Smooth muscle cell (in vitro differentiated cells): ENCODE measurements around the gene ASS1. TPM values are rescaled to one million over a fixed set of nuclear protein-coding genes. Genes with fewer than 3 reads are reported as not detected.

ENCODE experiments used
- DNase-seq: peaks from one replicate; lab custom pipeline; 2025; ENCODE audit not compliant: unreplicated experiment; lab: John Stamatoyannopoulos, UW
- H2AFZ ChIP-seq: fragments of 200-600 bp; sonication (generic); 2 replicates; pipeline ENCODE4 v1.6.0; 2016; ENCODE audit warnings: antibody characterized with exemption, low read depth, mild to moderate bottlenecking
- H3F3A ChIP-seq: fragments of 200-600 bp; sonication (generic); 2 replicates; pipeline ENCODE4 v1.6.0; 2017; ENCODE audit warnings: antibody characterized with exemption, low read depth
- H3K27ac ChIP-seq: fragments of 200-600 bp; sonication (generic); 2 replicates; pipeline ENCODE4 v1.5.1; 2016; ENCODE audit warnings: low read depth, mild to moderate bottlenecking
- H3K27me3 ChIP-seq: fragments of 200-600 bp; sonication (generic); 2 replicates; pipeline ENCODE4 v1.6.1; 2016; ENCODE audit warnings: low read depth, mild to moderate bottlenecking
- H3K36me3 ChIP-seq: fragments of 200-600 bp; sonication (generic); 2 replicates; pipeline ENCODE4 v1.5.1; 2016; ENCODE audit warnings: low read depth
- H3K4me1 ChIP-seq: fragments of 200-600 bp; sonication (generic); 2 replicates; pipeline ENCODE4 v1.5.1; 2016; ENCODE audit warnings: low read depth
- H3K4me2 ChIP-seq: fragments of 200-600 bp; sonication (generic); 2 replicates; pipeline ENCODE4 v1.6.0; 2016; ENCODE audit warnings: mild to moderate bottlenecking
- H3K4me3 ChIP-seq: fragments of 200-600 bp; sonication (generic); 2 replicates; pipeline ENCODE4 v1.5.1; 2016; ENCODE audit warnings: mild to moderate bottlenecking
- H3K79me2 ChIP-seq: fragments of 200-600 bp; sonication (generic); 2 replicates; pipeline ENCODE4 v1.6.0; 2016; ENCODE audit warnings: low read depth, mild to moderate bottlenecking
- H3K9ac ChIP-seq: fragments of 200-600 bp; sonication (generic); 2 replicates; pipeline ENCODE4 v1.6.0; 2016; ENCODE audit warnings: low read depth
- H3K9me3 ChIP-seq: fragments of 200-600 bp; sonication (generic); replicated peaks from 2 replicates; pipeline ENCODE4 v1.5.1; 2016; ENCODE audit warnings: low read depth
- H4K20me1 ChIP-seq: fragments of 200-600 bp; sonication (generic); 2 replicates; pipeline ENCODE4 v1.6.0; 2016; ENCODE audit warnings: low read depth
- WGBS: methylation state at CpG from one replicate; pipeline ENCODE4 v1.1.7; 2016; ENCODE audit warnings: low lambda C conversion rate; 5-methylcytosine and 5-hydroxymethylcytosine counted together
- polyA plus RNA-seq: library from polyadenylated mRNA; unstranded; fragments of >200 nt; fragmentation: Nextera tagmentation; extraction: Ambion mirVana; gene quantifications from 2 replicates; pipeline ENCODE4 v1.2.1, GENCODE V29; 2016
- total RNA-seq: library from RNA; depleted of rRNA; stranded (reverse); fragments of >200 nt; gene quantifications from 2 replicates; pipeline ENCODE4 v1.2.3, GENCODE V29; 2014
- TF ChIP-seq, protein P1 (sequence below): fragments of 200-600 bp; sonication (generic); IDR thresholded peaks from 2 replicates; pipeline ENCODE4 v1.5.1; 2017; ENCODE audit warnings: borderline replicate concordance, mild to moderate bottlenecking, antibody characterized with exemption; ENCODE audit not compliant: insufficient read depth, poor library complexity, severe bottlenecking

Gene ASS1
- total and polyA plus RNA-seq, 2 experiments from 2014 or later: 78.2 to 81.5 TPM

DNA sequence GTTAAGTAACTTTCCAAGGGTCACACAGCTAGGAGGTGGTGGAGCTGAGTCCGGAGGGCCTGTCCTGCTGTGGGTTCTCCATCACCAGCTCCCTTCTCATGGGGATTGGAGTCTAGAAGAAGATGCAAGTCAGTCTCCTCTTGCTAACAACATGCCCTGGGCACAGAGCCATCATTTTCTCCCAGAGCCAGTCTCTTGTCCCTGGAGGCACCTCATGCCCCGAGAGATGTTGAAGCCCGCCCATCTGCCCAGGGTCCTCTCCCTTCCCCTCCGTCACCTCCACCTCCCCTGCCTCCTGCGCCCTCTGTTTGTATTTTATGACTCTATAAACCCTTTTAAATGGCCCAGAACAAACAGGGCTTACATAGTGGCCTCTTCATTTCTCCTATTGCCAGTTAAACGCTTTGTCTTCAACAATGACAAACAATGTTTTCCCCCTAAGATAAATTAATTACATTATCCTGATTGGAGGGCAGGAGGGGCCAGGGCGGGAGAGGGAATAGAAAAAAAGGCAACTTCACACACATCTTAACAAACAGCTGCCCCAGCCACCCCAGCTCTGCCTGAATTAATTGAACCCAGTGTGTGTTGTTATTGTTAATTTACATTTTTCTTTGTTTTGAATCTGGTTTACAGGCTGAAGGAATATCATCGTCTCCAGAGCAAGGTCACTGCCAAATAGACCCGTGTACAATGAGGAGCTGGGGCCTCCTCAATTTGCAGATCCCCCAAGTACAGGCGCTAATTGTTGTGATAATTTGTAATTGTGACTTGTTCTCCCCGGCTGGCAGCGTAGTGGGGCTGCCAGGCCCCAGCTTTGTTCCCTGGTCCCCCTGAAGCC lies 55.8 kb downstream of the ASS1 start:
- H3F3A ChIP-seq: no peaks in the 10 kb centered on the region
- no peak overlapping the region for H3K27ac ChIP-seq
- no peaks in the 10 kb centered on the region for H3K9me3 ChIP-seq
- H3K36me3 ChIP-seq: no peaks in the 10 kb centered on the region
- WGBS: 89% methylated on average over 12 of the region's 12 CpGs
- TF ChIP-seq, protein P1, sequence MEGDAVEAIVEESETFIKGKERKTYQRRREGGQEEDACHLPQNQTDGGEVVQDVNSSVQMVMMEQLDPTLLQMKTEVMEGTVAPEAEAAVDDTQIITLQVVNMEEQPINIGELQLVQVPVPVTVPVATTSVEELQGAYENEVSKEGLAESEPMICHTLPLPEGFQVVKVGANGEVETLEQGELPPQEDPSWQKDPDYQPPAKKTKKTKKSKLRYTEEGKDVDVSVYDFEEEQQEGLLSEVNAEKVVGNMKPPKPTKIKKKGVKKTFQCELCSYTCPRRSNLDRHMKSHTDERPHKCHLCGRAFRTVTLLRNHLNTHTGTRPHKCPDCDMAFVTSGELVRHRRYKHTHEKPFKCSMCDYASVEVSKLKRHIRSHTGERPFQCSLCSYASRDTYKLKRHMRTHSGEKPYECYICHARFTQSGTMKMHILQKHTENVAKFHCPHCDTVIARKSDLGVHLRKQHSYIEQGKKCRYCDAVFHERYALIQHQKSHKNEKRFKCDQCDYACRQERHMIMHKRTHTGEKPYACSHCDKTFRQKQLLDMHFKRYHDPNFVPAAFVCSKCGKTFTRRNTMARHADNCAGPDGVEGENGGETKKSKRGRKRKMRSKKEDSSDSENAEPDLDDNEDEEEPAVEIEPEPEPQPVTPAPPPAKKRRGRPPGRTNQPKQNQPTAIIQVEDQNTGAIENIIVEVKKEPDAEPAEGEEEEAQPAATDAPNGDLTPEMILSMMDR: no peak
- H3K4me2 ChIP-seq: no peak overlapping the region
- H3K4me1 ChIP-seq: no peaks in the 10 kb centered on the region
- no peak overlapping the region for H3K4me3 ChIP-seq
- no peak overlapping the region for H3K9ac ChIP-seq
- no peaks in the 10 kb centered on the region for H4K20me1 ChIP-seq
- no peak for DNase-seq
- no peak overlapping the region for H2AFZ ChIP-seq
- no peaks in the 10 kb centered on the region for H3K27me3 ChIP-seq
- H3K79me2 ChIP-seq: no peaks in the 10 kb centered on the region

DNA sequence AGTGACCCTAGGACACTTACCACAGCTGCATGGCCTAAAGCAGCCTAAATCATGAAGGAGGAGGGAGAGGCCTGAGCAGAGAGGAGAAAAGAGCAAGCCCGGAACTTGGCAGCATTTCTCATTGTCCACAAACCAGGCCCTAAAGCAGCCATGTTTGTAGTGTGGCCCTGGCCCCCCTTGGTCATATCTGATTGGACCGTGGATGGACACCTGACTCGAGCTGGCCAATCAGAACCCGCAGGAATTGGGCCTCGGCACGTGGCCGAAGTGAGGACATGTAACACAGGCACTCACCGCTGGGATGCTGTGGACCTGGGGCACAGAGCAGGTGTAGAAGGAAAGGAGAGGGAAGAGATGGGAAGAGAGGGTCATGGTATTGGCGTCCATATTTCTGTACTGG lies 56.9 kb downstream of the ASS1 start:
- no peak overlapping the region for H3K9ac ChIP-seq
- H3K36me3 ChIP-seq: no peaks in the 10 kb centered on the region
- DNase-seq: no peak
- no peak overlapping the region for H3K4me2 ChIP-seq
- WGBS: 97% methylated on average over 9 of the region's 9 CpGs
- H3K4me3 ChIP-seq: no peak overlapping the region
- no peaks in the 10 kb centered on the region for H3K79me2 ChIP-seq
- H3F3A ChIP-seq: no peaks in the 10 kb centered on the region
- no peaks in the 10 kb centered on the region for H3K4me1 ChIP-seq
- TF ChIP-seq, protein P1: no peak
- H2AFZ ChIP-seq: no peak overlapping the region
- no peaks in the 10 kb centered on the region for H3K27me3 ChIP-seq
- no peak overlapping the region for H3K27ac ChIP-seq
- H3K9me3 ChIP-seq: no peaks in the 10 kb centered on the region
- H4K20me1 ChIP-seq: no peaks in the 10 kb centered on the region

DNA sequence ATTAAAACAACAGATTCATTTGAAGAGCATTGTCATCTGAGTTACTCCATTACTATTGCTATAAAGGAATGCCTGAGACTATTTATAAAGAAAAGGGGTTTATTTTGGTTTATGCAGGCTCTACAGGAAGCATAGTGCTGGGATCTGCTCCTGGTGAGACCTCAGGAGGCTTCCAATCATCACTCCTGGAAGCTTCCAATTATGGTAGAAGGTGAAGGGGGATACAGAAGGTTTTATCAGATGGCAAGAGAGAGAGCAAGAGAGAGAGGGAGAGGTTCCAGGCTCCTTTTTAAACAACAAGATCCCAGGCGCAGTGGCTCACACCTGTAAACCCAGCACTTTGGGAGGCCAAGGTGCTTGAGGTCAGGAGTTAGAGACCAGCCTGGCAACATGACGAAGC lies 63.5 kb downstream of the ASS1 start:
- Histone ChIP-seq H4K20me1 (no peaks in the 10 kb centered on the region), H3K9ac (no peak overlapping the region), H3K4me2 (no peak overlapping the region), H3K4me1 (no peaks in the 10 kb centered on the region), H3F3A (no peaks in the 10 kb centered on the region), H3K27ac (no peak overlapping the region), H3K79me2 (no peaks in the 10 kb centered on the region), H3K4me3 (no peak overlapping the region), H3K27me3 (no peaks in the 10 kb centered on the region), H2AFZ (no peak overlapping the region), H3K36me3 (no peaks in the 10 kb centered on the region), H3K9me3 (no peaks in the 10 kb centered on the region)
- TF ChIP-seq, protein P1: no peak
- no peak for DNase-seq
- 63% methylated on average over 2 of the region's 2 CpGs for WGBS

- WGBS: 93% methylated on average over 4 of the region's 4 CpGs
- Histone ChIP-seq H3K4me2 (no peak overlapping the region), H3K79me2 (no peaks in the 10 kb centered on the region), H3K27ac (no peak overlapping the region), H2AFZ (no peak overlapping the region), H3K9me3 (no peaks in the 10 kb centered on the region), H3K9ac (no peak overlapping the region), H3F3A (no peaks in the 10 kb centered on the region), H4K20me1 (no peaks in the 10 kb centered on the region), H3K36me3 (no peaks in the 10 kb centered on the region), H3K4me1 (no peaks in the 10 kb centered on the region), H3K4me3 (no peak overlapping the region), H3K27me3 (no peaks in the 10 kb centered on the region)
- no peak for DNase-seq
- TF ChIP-seq, protein P1: no peak
Observed at GRCh38 chr9:130512199-130512598, 67.4 kb downstream of the ASS1 start.
